ENCODE measurements around the gene HSPB6.
"Not testable (repeated sequence)": the region's sequence is repeated elsewhere in the genome, so short reads cannot be mapped to it uniquely, and the experiment has no call there.

The HSPB6 gene

GRCh38 chr19:35756377-35757230 is at the start of gene HSPB6:
HSPB6 (minus strand) TSS chr19:35757029; CDS start chr19:35757008, 21 bp downstream.
- no peak for TF ChIP-seq CTCF (IDR thresholded peaks at IDR 0.05; ENCODE audit: insufficient read depth, low read depth, low read length, missing control alignments)
- peak within 1 kb of the TSS; percentile 60 for H3K4me3 ChIP-seq (ENCODE audit: low read depth, low read length)
- no peak for DNase-seq (ENCODE audit: low read depth)

DNA sequence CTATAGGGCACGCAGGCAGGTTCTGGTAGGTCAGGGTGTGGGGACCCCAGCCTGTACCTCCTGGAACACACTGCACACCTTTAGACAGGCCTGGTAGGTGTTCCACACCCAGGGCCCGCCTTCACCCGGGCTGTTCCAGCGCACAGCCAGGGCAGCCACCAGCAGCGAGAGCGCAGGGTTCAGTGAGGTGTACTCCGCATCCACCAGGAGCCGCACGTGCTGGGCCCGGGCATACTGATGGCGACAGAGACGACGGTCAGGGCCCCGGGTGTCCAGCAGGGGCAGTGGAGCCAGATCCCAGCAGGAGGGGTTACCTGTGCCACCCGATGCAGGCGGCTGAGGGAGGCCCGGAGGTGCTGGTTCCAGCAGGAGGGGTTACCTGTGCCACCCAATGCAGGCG is 49.8 kb upstream of the HSPB6 start:
- no peak for DNase-seq (ENCODE audit: low read depth)
- no peak for TF ChIP-seq CTCF (IDR thresholded peaks at IDR 0.05; ENCODE audit: insufficient read depth, low read depth, low read length, missing control alignments)
- H3K4me3 ChIP-seq (ENCODE audit: low read depth, low read length) = no peak overlapping the region

DNA sequence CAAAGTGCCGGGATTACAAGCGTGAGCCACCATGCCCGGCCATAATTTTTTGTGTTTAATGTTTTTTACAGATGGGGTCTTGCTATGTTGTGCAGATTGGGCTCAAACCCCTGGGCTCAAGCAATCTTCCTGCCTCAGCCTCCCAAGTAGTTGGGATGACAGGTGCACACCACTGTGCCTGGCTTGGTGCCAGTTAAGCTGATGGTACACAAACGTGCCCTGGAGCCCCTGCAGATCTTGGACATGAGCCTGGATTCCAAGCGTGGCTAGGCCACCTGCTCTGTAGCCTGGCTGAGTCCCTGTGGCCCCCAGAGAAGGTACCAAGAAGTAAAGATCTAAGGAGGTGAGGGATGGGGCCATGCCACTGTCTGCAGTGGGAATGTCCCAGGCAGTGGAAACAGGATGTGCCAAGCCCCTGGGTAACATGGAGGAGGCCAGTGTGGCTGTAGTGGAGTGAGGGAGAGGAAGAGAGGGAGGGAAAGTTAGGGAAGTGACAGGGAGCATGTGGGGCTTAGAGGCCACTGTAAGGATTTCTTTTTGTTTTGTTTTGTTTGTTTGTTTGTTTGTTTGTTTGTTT is 48.8 kb upstream of the HSPB6 start:
- no peak overlapping the region for H3K4me3 ChIP-seq (ENCODE audit: low read depth, low read length)
- TF ChIP-seq CTCF (IDR thresholded peaks at IDR 0.05; ENCODE audit: insufficient read depth, low read depth, low read length, missing control alignments) = no peak
- no peak for DNase-seq (ENCODE audit: low read depth)

DNA sequence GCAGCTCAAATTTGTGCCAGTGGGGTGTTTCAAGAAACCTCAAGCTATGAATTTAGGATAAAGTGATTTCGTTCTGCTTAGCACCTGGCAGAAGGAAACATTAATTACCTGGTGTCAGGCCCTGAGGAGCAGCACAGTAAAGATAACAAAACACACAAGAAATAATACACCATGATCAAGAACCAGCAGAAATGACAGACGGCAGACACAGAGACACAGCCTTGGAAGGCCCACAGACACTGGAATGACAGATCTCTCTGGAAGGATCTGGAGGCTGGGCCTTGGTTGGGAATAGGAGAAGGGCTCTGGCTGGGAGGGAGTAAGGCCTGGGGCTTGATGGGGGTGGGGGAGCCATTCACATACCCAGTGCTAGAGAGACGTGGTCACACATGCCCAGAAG is 45.0 kb upstream of the HSPB6 start:
- no peak for TF ChIP-seq CTCF (IDR thresholded peaks at IDR 0.05; ENCODE audit: insufficient read depth, low read depth, low read length, missing control alignments)
- DNase-seq (ENCODE audit: low read depth) = no peak
- H3K4me3 ChIP-seq (ENCODE audit: low read depth, low read length) = no peak overlapping the region

GRCh38 chr19:35797663-35798062 is 40.8 kb upstream of the HSPB6 start:
- H3K4me3 ChIP-seq (ENCODE audit: low read depth, low read length) = no peak overlapping the region
- no peak for DNase-seq (ENCODE audit: low read depth)
- TF ChIP-seq CTCF (IDR thresholded peaks at IDR 0.05; ENCODE audit: insufficient read depth, low read depth, low read length, missing control alignments) = no peak

GRCh38 chr19:35796645-35797542 is 40.1 kb upstream of the HSPB6 start:
- no peak for TF ChIP-seq CTCF (IDR thresholded peaks at IDR 0.05; ENCODE audit: insufficient read depth, low read depth, low read length, missing control alignments)
- no peak overlapping the region for H3K4me3 ChIP-seq (ENCODE audit: low read depth, low read length)

GRCh38 chr19:35795564-35795963 is 38.7 kb upstream of the HSPB6 start:
- not testable (repeated sequence) for H3K4me3 ChIP-seq (ENCODE audit: low read depth, low read length); DNase-seq (ENCODE audit: low read depth)

More at GRCh38 chr19:35796645-35797542, 40.1 kb upstream of the HSPB6 start:
- no peak for DNase-seq (ENCODE audit: low read depth)

Measured in GM12865 (cell line).